GM04504 (cell line): ENCODE data around the gene ABAT.
"Not testable (repeated sequence)": the region's sequence is repeated elsewhere in the genome, so short reads cannot be mapped to it uniquely, and the experiment has no call there.

Source experiments
- DNase-seq: peaks from one replicate; pipeline ENCODE4 v3.0.0-alpha.2; 2012; ENCODE audit warnings: low read depth

ABAT gene

GRCh38 chr16:8682551-8683259, 8.3 kb downstream of the ABAT start:
- DNase-seq, result no peak

- DNase-seq, result no peak
Measured at GRCh38 chr16:8683640-8684039, 9.2 kb downstream of the ABAT start.

- DNase-seq, result no peak
Measured at GRCh38 chr16:8685617-8686016, 11.2 kb downstream of the ABAT start.

GRCh38 chr16:8686031-8686621, 11.7 kb downstream of the ABAT start:
- DNase-seq, result no peak

GRCh38 chr16:8686879-8687278, 12.5 kb downstream of the ABAT start:
- DNase-seq, result no peak

GRCh38 chr16:8689686-8690085, 15.3 kb downstream of the ABAT start:
- DNase-seq, result no peak

- no peak for DNase-seq
Measured at GRCh38 chr16:8691728-8692127, 17.3 kb downstream of the ABAT start.

GRCh38 chr16:8694795-8695728, 20.6 kb downstream of the ABAT start:
- DNase-seq, result no peak

- DNase-seq, result no peak
Measured at GRCh38 chr16:8696880-8697279, 22.5 kb downstream of the ABAT start.

- no peak for DNase-seq
Measured at GRCh38 chr16:8697965-8698364, 23.5 kb downstream of the ABAT start.

- DNase-seq, result no peak
Measured at GRCh38 chr16:8703693-8704092, 29.3 kb downstream of the ABAT start.

GRCh38 chr16:8704098-8704497, 29.7 kb downstream of the ABAT start:
- DNase-seq, result no peak

GRCh38 chr16:8705100-8705822, 30.8 kb downstream of the ABAT start:
- not testable (repeated sequence) for DNase-seq

GRCh38 chr16:8708536-8708935, 34.1 kb downstream of the ABAT start:
- DNase-seq, result no peak

GRCh38 chr16:8712589-8713361, 38.4 kb downstream of the ABAT start:
- DNase-seq, result no peak

GRCh38 chr16:8713635-8714172, 39.3 kb downstream of the ABAT start:
- DNase-seq, result no peak

- no peak for DNase-seq
Measured at GRCh38 chr16:8714174-8714573, 39.8 kb downstream of the ABAT start.

- no peak for DNase-seq
Measured at GRCh38 chr16:8714807-8715206, 40.4 kb downstream of the ABAT start.

GRCh38 chr16:8716052-8716451, 41.6 kb downstream of the ABAT start:
- no peak for DNase-seq

GRCh38 chr16:8716592-8716991, 42.2 kb downstream of the ABAT start:
- no peak for DNase-seq

GRCh38 chr16:8717469-8717868, 43.1 kb downstream of the ABAT start:
- DNase-seq, result no peak
